Brain microvascular endothelial cell (primary cell): ENCODE data around the gene SULT1C4.
"Not testable (repeated sequence)": the region's sequence is repeated elsewhere in the genome, so short reads cannot be mapped to it uniquely, and the experiment has no call there.

ENCODE experiments used
- DNase-seq: peaks from one replicate; pipeline ENCODE4 v3.0.0-alpha.2; 2020
- H3K27ac ChIP-seq: fragments of 250-450 bp; sonication (Bioruptor Pico); 2 replicates; pipeline ENCODE4 v1.5.1; 2020; ENCODE audit warnings: mild to moderate bottlenecking, moderate library complexity
- H3K27me3 ChIP-seq: fragments of 250-450 bp; sonication (Bioruptor Pico); replicated peaks from 2 replicates; pipeline ENCODE4 v1.5.1; 2020; ENCODE audit warnings: mild to moderate bottlenecking
- H3K36me3 ChIP-seq: fragments of 250-450 bp; sonication (Bioruptor Pico); replicated peaks from 2 replicates; pipeline ENCODE4 v1.5.1; 2020; ENCODE audit warnings: mild to moderate bottlenecking
- H3K4me3 ChIP-seq: 2 replicates; pipeline ENCODE4 v1.5.1; 2011; ENCODE audit warnings: low read depth, mild to moderate bottlenecking, control low read depth, low read length, moderate library complexity
- CTCF ChIP-seq: IDR thresholded peaks from 2 replicates; pipeline ENCODE4 v1.5.1; 2011; ENCODE audit warnings: low read depth, mild to moderate bottlenecking, moderate library complexity, low read length, control low read depth, inconsistent platforms; ENCODE audit errors: missing control alignments
- in situ Hi-C: cut with HindIII; loops from 2 replicates; pipeline ENCODE4 v1.10.0; 2017; ENCODE audit warnings: low sequenced_read_pairs, low pct_ligation_motif_present

Gene SULT1C4

GRCh38 chr2:108348816-108349570 lies 28.8 kb upstream of the SULT1C4 start:
- in situ Hi-C loops, result no loop called here
- Histone ChIP-seq H3K27me3 (no peaks in the 10 kb centered on the region), H3K4me3 (no peak overlapping the region), H3K36me3 (no peaks in the 10 kb centered on the region), H3K27ac (no peak overlapping the region)
- no peak for DNase-seq
- no peak for TF ChIP-seq CTCF

- no peak for TF ChIP-seq CTCF
- H3K27ac ChIP-seq, result no peak overlapping the region
- H3K4me3 ChIP-seq, result no peak overlapping the region
- in situ Hi-C loops, result no loop called here
- H3K36me3 ChIP-seq, result no peaks in the 10 kb centered on the region
- H3K27me3 ChIP-seq, result no peaks in the 10 kb centered on the region
- DNase-seq, result no peak
Measured at GRCh38 chr2:108349571-108349928, 28.2 kb upstream of the SULT1C4 start.

- no peak for TF ChIP-seq CTCF
- in situ Hi-C loops, result no loop called here
- Histone ChIP-seq H3K36me3 (no peaks in the 10 kb centered on the region), H3K4me3 (no peak overlapping the region), H3K27me3 (no peaks in the 10 kb centered on the region), H3K27ac (no peak overlapping the region)
- no peak for DNase-seq
Measured at GRCh38 chr2:108351889-108352288, 25.9 kb upstream of the SULT1C4 start.

GRCh38 chr2:108354136-108354535 lies 23.6 kb upstream of the SULT1C4 start:
- H3K27ac ChIP-seq, result no peak overlapping the region
- no peak for DNase-seq
- H3K27me3 ChIP-seq, result no peaks in the 10 kb centered on the region
- no peak for TF ChIP-seq CTCF
- no peaks in the 10 kb centered on the region for H3K36me3 ChIP-seq
- in situ Hi-C loops, result no loop called here
- no peak overlapping the region for H3K4me3 ChIP-seq

- in situ Hi-C loops, result no loop called here
- Histone ChIP-seq H3K36me3 (no peaks in the 10 kb centered on the region), H3K27ac (no peak overlapping the region), H3K27me3 (no peaks in the 10 kb centered on the region), H3K4me3 (no peak overlapping the region)
- DNase-seq, result no peak
- TF ChIP-seq CTCF, result no peak
Measured at GRCh38 chr2:108355906-108356734, 21.6 kb upstream of the SULT1C4 start.

- H3K27ac ChIP-seq, in situ Hi-C loops, H3K27me3 ChIP-seq, DNase-seq, H3K4me3 ChIP-seq, H3K36me3 ChIP-seq: not testable (repeated sequence)
Measured at GRCh38 chr2:108359336-108359735, 18.4 kb upstream of the SULT1C4 start.
